HepG2 (cell line): ENCODE measurements around the gene MSH4. TPM values are rescaled to one million over a fixed set of nuclear protein-coding genes. Genes with fewer than 3 reads are reported as not detected.
"Not testable (repeated sequence)": the region's sequence is repeated elsewhere in the genome, so short reads cannot be mapped to it uniquely, and the experiment has no call there.

ENCODE experiments used
- ATAC-seq: fragments of 200-7000 bp; cut with Tn5 transposase; 3 replicates; pipeline ENCODE4 v1.9.1; 2020; ENCODE audit warnings: mild to moderate bottlenecking, moderate library complexity
- BruUV-seq: library from RNA; stranded (reverse); fragments of 400-500 nt; replicated peaks from 2 replicates; lab custom pipeline; 2021; lab: Mats Ljungman, UMichigan
- CTCF ChIA-PET: fragments of 300-600 bp; formaldehyde crosslinking; extraction: SDS; loops from one replicate; lab custom pipeline; 2021; ENCODE audit warnings: low total read pairs, inconsistent platforms, low intra/inter-chr PET ratio; lab: Yijun Ruan, JAX
- POLR2A ChIA-PET: fragments of 350-600 bp; sonication (Branson Sonifier 250); formaldehyde crosslinking; loops from one replicate; lab custom pipeline; 2020; ENCODE audit warnings: antibody characterized with exemption, inconsistent platforms; lab: Yijun Ruan, JAX
- DNase-seq: peaks from one replicate; pipeline ENCODE4 v3.0.0-alpha.2; 2015; ENCODE audit warnings: low spot score
- FAIRE-seq: peaks from 3 replicates; lab custom pipeline; 2011; peaks lifted over from hg19 to GRCh38; lab: Jason Lieb, UNC
- H2AFZ ChIP-seq: one replicate; pipeline ENCODE4 v1.6.1; 2011; ENCODE audit warnings: low read length, inconsistent platforms
- H3K27ac ChIP-seq: fragments of 300-600 bp; 3 replicates; pipeline ENCODE4 v1.8.0; 2011; ENCODE audit warnings: mixed run types, mild to moderate bottlenecking, mixed read lengths, low read length, inconsistent platforms; ENCODE audit not compliant: insufficient read depth; ENCODE audit errors: extremely low read length
- H3K27me3 ChIP-seq, 2 experiments: fragments of 200-600 bp in 1 of 2; 2 replicates in 1 of 2; 3 replicates in 1 of 2; pipeline versions ENCODE4 v1.6.0 to v1.8.0; 2011; ENCODE audit warnings: low read length in 2 of 2, mild to moderate bottlenecking in 2 of 2, moderate library complexity in 2 of 2, inconsistent platforms in 1 of 2; ENCODE audit not compliant: insufficient read depth in 2 of 2, control insufficient read depth in 1 of 2
- H3K36me3 ChIP-seq, 2 experiments: fragments of 200-600 bp in 1 of 2; replicated peaks in 1 of 2; 2 replicates in 1 of 2; 3 replicates in 1 of 2; pipeline versions ENCODE4 v1.5.1 to v1.8.0; 2011; ENCODE audit warnings: low read length in 2 of 2, inconsistent platforms in 1 of 2; ENCODE audit not compliant: insufficient read depth in 2 of 2, control insufficient read depth in 1 of 2
- H3K4me1 ChIP-seq: 2 replicates; pipeline ENCODE4 v1.5.1; 2012; ENCODE audit warnings: low read length, inconsistent platforms; ENCODE audit not compliant: insufficient read depth
- H3K4me2 ChIP-seq: 2 replicates; pipeline ENCODE4 v1.6.0; 2011; ENCODE audit warnings: low read depth, low read length, inconsistent platforms
- H3K4me3 ChIP-seq, 3 experiments: fragments of 200-600 bp in 1 of 3; sonication (generic), shearing (Covaris generic) in 1 of 3; replicated peaks in 1 of 3; 2 replicates each; pipeline ENCODE4 v1.5.1; 2011 to 2016; ENCODE audit warnings: low read length in 3 of 3, inconsistent platforms in 2 of 3, low read depth in 2 of 3, mild to moderate bottlenecking in 2 of 3, control low read depth in 1 of 3, mixed read lengths in 1 of 3; ENCODE audit not compliant: insufficient read depth in 1 of 3
- H3K79me2 ChIP-seq: one replicate; pipeline ENCODE4 v1.6.1; 2011; ENCODE audit warnings: low read length, inconsistent platforms; ENCODE audit not compliant: insufficient read depth
- H3K9ac ChIP-seq: 2 replicates; pipeline ENCODE4 v1.6.0; 2011; ENCODE audit warnings: mild to moderate bottlenecking, low read depth, low read length, inconsistent platforms; ENCODE audit not compliant: insufficient read depth
- H3K9me3 ChIP-seq: 2 replicates; pipeline ENCODE4 v1.5.1; 2012; ENCODE audit warnings: mild to moderate bottlenecking, low read length
- H4K20me1 ChIP-seq: 2 replicates; pipeline ENCODE4 v1.6.0; 2011; ENCODE audit warnings: inconsistent platforms, mild to moderate bottlenecking, low read length, moderate library complexity; ENCODE audit not compliant: insufficient read depth
- ATM ChIP-seq: fragments of 450-650 bp; IDR thresholded peaks from 2 replicates; pipeline ENCODE4 v1.7.1; 2017; ENCODE audit warnings: mild to moderate bottlenecking, borderline replicate concordance
- MATR3 ChIP-seq: sonication (generic); formaldehyde crosslinking; IDR thresholded peaks from 2 replicates; pipeline ENCODE4 v1.4.0; 2020; ENCODE audit warnings: missing genetic modification reagents
- MAZ ChIP-seq, 2 experiments: sonication (generic) in 1 of 2; formaldehyde crosslinking in 1 of 2; IDR thresholded peaks; 2 replicates each; pipeline versions ENCODE4 v1.5.0 to v1.6.1; 2012 to 2020; ENCODE audit warnings: low read depth in 2 of 2, mild to moderate bottlenecking in 2 of 2, borderline replicate concordance in 1 of 2, improper control_type of control experiment in 1 of 2, low read length in 1 of 2, missing genetic modification reagents in 1 of 2, moderate library complexity in 1 of 2
- NR1H2 ChIP-seq: sonication (generic); formaldehyde crosslinking; IDR thresholded peaks from 2 replicates; pipeline ENCODE4 v1.8.1; 2022; ENCODE audit warnings: low read depth, missing genetic modification reagents, borderline replicate concordance
- PHF21A ChIP-seq: sonication (generic); formaldehyde crosslinking; IDR thresholded peaks from 2 replicates; pipeline ENCODE4 v1.5.0; 2020; ENCODE audit warnings: mild to moderate bottlenecking, missing genetic modification reagents
- PPARG ChIP-seq: conservative IDR thresholded peaks from 2 replicates; pipeline ENCODE4 v1.6.1; 2016; ENCODE audit warnings: missing biosample characterization, missing genetic modification reagents
- RAD21 ChIP-seq: fragments of 450-650 bp; formaldehyde crosslinking; IDR thresholded peaks from 2 replicates; pipeline ENCODE4 v1.5.0; 2020; ENCODE audit warnings: mild to moderate bottlenecking
- SMYD3 ChIP-seq: sonication (generic); formaldehyde crosslinking; IDR thresholded peaks from 2 replicates; pipeline ENCODE4 v1.8.1; 2023; ENCODE audit warnings: mild to moderate bottlenecking, missing genetic modification reagents
- ZNF460 ChIP-seq: sonication (generic); formaldehyde crosslinking; IDR thresholded peaks from 2 replicates; pipeline ENCODE4 v1.5.1; 2020; ENCODE audit warnings: missing genetic modification reagents, mild to moderate bottlenecking, borderline replicate concordance
- ZNF468 ChIP-seq: sonication (generic); formaldehyde crosslinking; IDR thresholded peaks from 2 replicates; pipeline ENCODE4 v1.8.0; 2022; ENCODE audit warnings: mild to moderate bottlenecking, moderate library complexity, missing genetic modification reagents
- ZNF567 ChIP-seq: sonication (generic); formaldehyde crosslinking; IDR thresholded peaks from 2 replicates; pipeline ENCODE4 v1.8.1; 2023; ENCODE audit warnings: mild to moderate bottlenecking, missing genetic modification reagents, borderline replicate concordance
- ZNF672 ChIP-seq: sonication (generic); formaldehyde crosslinking; IDR thresholded peaks from 2 replicates; pipeline ENCODE4 v1.8.1; 2022; ENCODE audit warnings: missing genetic modification reagents
- ZNF781 ChIP-seq: sonication (generic); formaldehyde crosslinking; IDR thresholded peaks from 2 replicates; pipeline ENCODE4 v1.5.1; 2020; ENCODE audit warnings: borderline replicate concordance, mild to moderate bottlenecking, missing genetic modification reagents; ENCODE audit errors: not compliant biosample characterization
- ZSCAN30 ChIP-seq: sonication (generic); formaldehyde crosslinking; IDR thresholded peaks from 2 replicates; pipeline ENCODE4 v1.5.0; 2020; ENCODE audit warnings: mild to moderate bottlenecking, missing genetic modification reagents
- WGBS: methylation state at CpG from one replicate; pipeline ENCODE4 v1.1.6; 2017; ENCODE audit warnings: low lambda C conversion rate; 5-methylcytosine and 5-hydroxymethylcytosine counted together
- in situ Hi-C: cut with HindIII; loops from 2 replicates; pipeline ENCODE4 v1.10.0; 2017; ENCODE audit warnings: low pct_unique_long_range_greater_than_20kb; ENCODE audit not compliant: extremely low pct_ligation_motif_present
- intact Hi-C: fragments of 100-400 bp; cut with micrococcal nuclease; formaldehyde crosslinking; loops from one replicate; pipeline ENCODE4 v1.10.0; 2022; ENCODE audit not compliant: unreplicated experiment
- polyA plus RNA-seq, 8 experiments: library from polyadenylated mRNA; depleted of rRNA in 3 of 8; stranded (reverse) in 7 of 8; unstranded in 1 of 8; fragments of >200 nt; fragmentation: Illumina TruSeq in 4 of 8; extraction: Trizol in 4 of 8; gene quantifications; 2 replicates each; pipeline versions ENCODE4 v1.2.1 to v1.2.3, GENCODE V29; 2011 to 2016; ENCODE audit warnings: low read depth in 4 of 8, missing spikeins in 1 of 8, mixed read lengths in 1 of 8; ENCODE audit not compliant: insufficient read depth in 1 of 8
- total RNA-seq, 5 experiments: library from RNA; depleted of rRNA; stranded (reverse); fragments of >200 nt; fragmentation: Illumina TruSeq; extraction: Trizol; gene quantifications; 2 replicates each; pipeline ENCODE4 v1.2.3, GENCODE V29; 2016; ENCODE audit warnings: low read depth in 1 of 5

Gene MSH4
- total and polyA plus RNA-seq, 2 of the 13 experiments (the other 11 are each of a cell fraction or from before 2014, with no cell fraction given) = 0.01 to 0.09 TPM

DNA sequence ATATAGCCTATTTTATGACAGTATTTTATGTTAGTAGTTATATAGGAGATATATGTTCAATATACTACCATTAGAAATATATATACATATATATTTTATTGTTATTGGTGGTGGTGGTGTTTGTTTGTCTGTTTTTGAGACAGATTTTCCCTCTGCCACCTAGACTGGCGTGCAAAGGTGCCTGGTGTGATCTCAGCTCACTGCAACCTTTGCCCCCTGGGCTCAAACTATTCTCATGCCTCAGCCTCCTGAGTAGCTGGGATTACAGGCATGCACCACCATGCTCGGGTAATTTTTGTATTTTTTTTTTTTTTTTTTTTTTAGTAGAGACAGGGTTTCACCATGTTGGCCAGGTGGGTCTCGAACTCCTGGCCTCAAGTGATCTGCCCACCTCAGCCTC is 13.4 kb downstream of the MSH4 start:
- H3K79me2 ChIP-seq, BruUV-seq, H3K27ac ChIP-seq, H3K4me1 ChIP-seq, H4K20me1 ChIP-seq, H3K4me3 ChIP-seq, FAIRE-seq, intact Hi-C loops, H2AFZ ChIP-seq, H3K27me3 ChIP-seq, H3K36me3 ChIP-seq, H3K9ac ChIP-seq, DNase-seq, in situ Hi-C loops, CTCF ChIA-PET, H3K4me2 ChIP-seq, H3K9me3 ChIP-seq: not testable (repeated sequence)
- POLR2A ChIA-PET = interaction anchor here (1.5 kb wide), 1 partner anchor 24 kb away, joined by 5 read pairs; the partner anchor contains the start of gene RABGGTB
- peak; percentile 31; the same call in 1 of the 2 replicates for TF ChIP-seq ZNF460 (CRISPR knock-in tag)
- 38% methylated on average over 3 of the region's 3 CpGs for WGBS
- ATAC-seq = peak; percentile 32; the same call in 1 of the 3 replicates

DNA sequence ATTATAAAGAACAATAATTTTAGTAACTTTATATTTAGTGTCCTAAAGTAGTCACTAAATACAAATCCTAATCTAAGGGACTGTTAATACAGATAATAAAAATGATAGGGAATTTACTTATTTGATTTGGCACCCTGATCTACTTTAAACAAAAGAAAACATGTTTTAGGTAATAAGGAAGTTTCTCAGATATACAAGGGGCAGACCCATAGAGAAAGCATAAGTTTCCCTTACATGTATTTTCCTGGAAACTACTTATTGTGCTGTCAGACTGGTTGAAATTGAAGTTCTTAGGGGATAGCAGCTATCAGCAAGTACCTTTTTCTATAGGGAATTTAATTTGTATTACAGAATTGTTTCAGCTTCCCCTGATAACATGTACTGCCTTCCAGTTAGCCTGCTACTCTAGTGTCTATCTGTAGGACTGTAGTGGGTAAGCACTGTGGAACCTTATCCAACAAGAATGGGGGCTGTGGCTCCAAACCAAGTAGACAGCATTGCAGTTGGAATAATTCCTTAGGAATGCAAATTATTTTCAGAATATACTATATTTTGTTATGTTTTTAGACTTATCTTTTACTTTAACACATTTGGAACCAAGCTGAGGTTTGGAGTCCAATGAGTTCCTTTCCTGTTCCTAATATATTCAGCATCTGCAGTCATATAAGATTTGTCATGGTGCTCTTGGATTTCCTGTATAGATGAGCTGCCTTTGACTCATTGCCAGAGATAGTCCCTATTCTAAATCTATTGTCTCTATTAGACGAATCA is 14.7 kb downstream of the MSH4 start:
- POLR2A ChIA-PET = interaction anchor here (1.0 kb wide), 1 partner anchor 25 kb away, joined by 3 read pairs; the partner anchor contains the start of gene RABGGTB
- no peak overlapping the region for H2AFZ ChIP-seq
- peaks cover 9% of the 10 kb centered on the region; the same call in 1 of the 2 replicates for H3K4me1 ChIP-seq
- H4K20me1 ChIP-seq = no peaks in the 10 kb centered on the region
- no peak overlapping the region for H3K4me2 ChIP-seq
- intact Hi-C loops = no loop called here
- DNase-seq = no peak
- CTCF ChIA-PET = no interaction called here
- in situ Hi-C loops = no loop called here
- 46% methylated on average over 1 of the region's 1 CpG for WGBS
- FAIRE-seq = no peak
- no peaks in the 10 kb centered on the region for H3K27me3 ChIP-seq
- H3K36me3 ChIP-seq = no peaks in the 10 kb centered on the region
- no peaks in the 10 kb centered on the region for H3K79me2 ChIP-seq
- ATAC-seq = peak; percentile 33; the same call in 1 of the 3 replicates
- no peak for TF ChIP-seq ZNF468
- no peak for TF ChIP-seq ZSCAN30
- TF ChIP-seq ZNF781 = no peak
- TF ChIP-seq MATR3 = no peak
- TF ChIP-seq MAZ (IDR thresholded peaks at IDR 0.05; ENCODE audit: borderline replicate concordance, low read depth, low read length) = no peak
- no peak for TF ChIP-seq MAZ (CRISPR knock-in tag; IDR thresholded peaks at IDR 0.05; ENCODE audit: low read depth)
- no peak for TF ChIP-seq ATM
- TF ChIP-seq SMYD3 (CRISPR knock-in tag) = no peak
- no peak for TF ChIP-seq ZNF567 (CRISPR knock-in tag)
- TF ChIP-seq NR1H2 (CRISPR knock-in tag) = no peak
- TF ChIP-seq ZNF672 (CRISPR knock-in tag) = no peak
- TF ChIP-seq PPARG (CRISPR knock-in tag) = no peak
- TF ChIP-seq PHF21A (CRISPR knock-in tag) = no peak
- no peak for TF ChIP-seq RAD21 (CRISPR knock-in tag)
- TF ChIP-seq, all 625 proteins: peak for 0
- BruUV-seq = no TSS peak
- Histone ChIP-seq H3K9me3 (no peaks in the 10 kb centered on the region), H3K27ac (no peak overlapping the region), H3K4me3 (no peak overlapping the region), H3K9ac (no peak overlapping the region)
